Activated CD4-positive, CD25-positive, alpha-beta regulatory T cell treated with anti-CD3 and anti-CD28 coated beads, Interleukin-2, amount 50 U/mL, for 16 hours (primary cell): ENCODE data around the gene ERBIN.
"Not testable (repeated sequence)": the region's sequence is repeated elsewhere in the genome, so short reads cannot be mapped to it uniquely, and the experiment has no call there.

Source experiments
- DNase-seq: peaks from one replicate; pipeline ENCODE4 v3.0.0-alpha.2; 2020; ENCODE audit warnings: low read depth, low spot score

ERBIN gene, protein sequence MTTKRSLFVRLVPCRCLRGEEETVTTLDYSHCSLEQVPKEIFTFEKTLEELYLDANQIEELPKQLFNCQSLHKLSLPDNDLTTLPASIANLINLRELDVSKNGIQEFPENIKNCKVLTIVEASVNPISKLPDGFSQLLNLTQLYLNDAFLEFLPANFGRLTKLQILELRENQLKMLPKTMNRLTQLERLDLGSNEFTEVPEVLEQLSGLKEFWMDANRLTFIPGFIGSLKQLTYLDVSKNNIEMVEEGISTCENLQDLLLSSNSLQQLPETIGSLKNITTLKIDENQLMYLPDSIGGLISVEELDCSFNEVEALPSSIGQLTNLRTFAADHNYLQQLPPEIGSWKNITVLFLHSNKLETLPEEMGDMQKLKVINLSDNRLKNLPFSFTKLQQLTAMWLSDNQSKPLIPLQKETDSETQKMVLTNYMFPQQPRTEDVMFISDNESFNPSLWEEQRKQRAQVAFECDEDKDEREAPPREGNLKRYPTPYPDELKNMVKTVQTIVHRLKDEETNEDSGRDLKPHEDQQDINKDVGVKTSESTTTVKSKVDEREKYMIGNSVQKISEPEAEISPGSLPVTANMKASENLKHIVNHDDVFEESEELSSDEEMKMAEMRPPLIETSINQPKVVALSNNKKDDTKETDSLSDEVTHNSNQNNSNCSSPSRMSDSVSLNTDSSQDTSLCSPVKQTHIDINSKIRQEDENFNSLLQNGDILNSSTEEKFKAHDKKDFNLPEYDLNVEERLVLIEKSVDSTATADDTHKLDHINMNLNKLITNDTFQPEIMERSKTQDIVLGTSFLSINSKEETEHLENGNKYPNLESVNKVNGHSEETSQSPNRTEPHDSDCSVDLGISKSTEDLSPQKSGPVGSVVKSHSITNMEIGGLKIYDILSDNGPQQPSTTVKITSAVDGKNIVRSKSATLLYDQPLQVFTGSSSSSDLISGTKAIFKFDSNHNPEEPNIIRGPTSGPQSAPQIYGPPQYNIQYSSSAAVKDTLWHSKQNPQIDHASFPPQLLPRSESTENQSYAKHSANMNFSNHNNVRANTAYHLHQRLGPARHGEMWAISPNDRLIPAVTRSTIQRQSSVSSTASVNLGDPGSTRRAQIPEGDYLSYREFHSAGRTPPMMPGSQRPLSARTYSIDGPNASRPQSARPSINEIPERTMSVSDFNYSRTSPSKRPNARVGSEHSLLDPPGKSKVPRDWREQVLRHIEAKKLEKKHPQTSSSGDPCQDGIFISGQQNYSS (N-terminal part only)

DNA sequence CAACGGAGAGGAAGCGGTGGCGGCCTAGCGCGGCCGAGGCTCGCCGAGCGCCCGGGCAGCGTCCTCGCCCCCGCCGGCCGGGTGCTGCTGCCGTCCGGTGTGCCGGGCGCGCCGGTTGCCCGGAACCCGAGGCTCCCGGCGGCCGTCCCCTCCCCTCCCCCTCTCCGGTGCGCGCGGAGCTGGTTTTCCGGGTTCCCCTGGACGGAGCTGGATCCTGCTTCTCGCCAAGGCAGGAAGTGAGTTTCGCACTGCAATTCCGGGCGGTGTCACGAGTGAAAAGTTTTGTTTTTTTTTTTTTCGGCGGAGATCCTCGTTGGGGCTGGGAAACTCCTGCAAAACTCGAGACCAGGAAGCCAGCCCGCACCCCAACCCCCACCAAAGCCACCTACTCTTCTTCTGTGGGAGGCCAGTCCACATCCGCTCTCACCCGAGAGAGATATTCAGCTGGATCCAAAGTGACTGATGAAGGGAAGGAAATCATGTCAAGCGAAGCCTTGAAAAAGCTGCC lies at the start of gene ERBIN:
Gene ERBIN, plus strand, starts transcription at position 300 of the 508 bp plus-strand sequence. CDS start 66,144 bp downstream, outside the sequence.
- peak; percentile 32 for DNase-seq

- DNase-seq, result no peak
Observed at GRCh38 chr5:65876970-65877369, 49.4 kb upstream of the ERBIN start.

- not testable (repeated sequence) for DNase-seq
Observed at GRCh38 chr5:65879668-65880256, 46.6 kb upstream of the ERBIN start.

- no peak for DNase-seq
Observed at GRCh38 chr5:65880496-65881072, 45.8 kb upstream of the ERBIN start.

GRCh38 chr5:65882278-65882677 lies 44.1 kb upstream of the ERBIN start:
- no peak for DNase-seq

GRCh38 chr5:65883461-65883860 lies 42.9 kb upstream of the ERBIN start:
- DNase-seq, result no peak

- DNase-seq, result no peak
Observed at GRCh38 chr5:65886387-65886786, 40.0 kb upstream of the ERBIN start.

DNA sequence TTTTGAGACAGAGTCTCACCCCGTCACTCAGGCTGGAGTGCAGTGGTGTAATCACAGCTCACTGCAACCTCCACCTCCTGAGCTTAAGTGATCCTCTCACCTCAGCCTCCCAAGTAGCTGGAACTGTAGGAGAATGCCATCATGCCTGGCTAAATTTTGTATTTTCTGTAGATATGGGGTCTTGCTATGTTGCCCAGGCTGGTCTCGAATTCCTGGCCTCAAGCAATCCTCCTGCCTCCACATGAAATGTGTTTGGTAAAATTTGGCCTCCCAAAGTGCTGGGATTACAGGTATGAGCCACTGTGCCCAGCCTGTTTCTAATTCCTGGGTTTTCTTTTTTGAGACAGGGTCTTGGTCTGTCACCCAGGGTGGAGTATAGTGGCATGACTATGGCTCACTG lies 34.4 kb upstream of the ERBIN start:
- not testable (repeated sequence) for DNase-seq

DNA sequence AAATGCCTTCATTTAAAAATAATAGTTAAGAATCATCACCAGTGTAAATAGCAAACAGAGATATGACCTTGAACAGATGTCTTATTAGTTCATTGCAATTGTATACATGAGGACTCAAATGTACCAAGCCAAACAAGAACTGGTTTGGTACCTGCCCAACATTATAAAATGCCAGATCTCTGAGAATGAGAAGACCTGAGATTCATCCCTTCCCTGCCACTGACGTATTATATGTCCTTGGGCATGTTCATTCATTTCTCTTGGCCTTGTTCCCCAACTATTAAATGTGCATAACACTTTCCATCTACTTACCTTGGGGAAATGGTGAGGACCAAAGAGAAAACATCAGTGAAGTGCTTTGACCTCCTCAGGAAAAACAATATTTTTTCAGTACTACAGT lies 33.6 kb upstream of the ERBIN start:
- DNase-seq, result no peak

DNA sequence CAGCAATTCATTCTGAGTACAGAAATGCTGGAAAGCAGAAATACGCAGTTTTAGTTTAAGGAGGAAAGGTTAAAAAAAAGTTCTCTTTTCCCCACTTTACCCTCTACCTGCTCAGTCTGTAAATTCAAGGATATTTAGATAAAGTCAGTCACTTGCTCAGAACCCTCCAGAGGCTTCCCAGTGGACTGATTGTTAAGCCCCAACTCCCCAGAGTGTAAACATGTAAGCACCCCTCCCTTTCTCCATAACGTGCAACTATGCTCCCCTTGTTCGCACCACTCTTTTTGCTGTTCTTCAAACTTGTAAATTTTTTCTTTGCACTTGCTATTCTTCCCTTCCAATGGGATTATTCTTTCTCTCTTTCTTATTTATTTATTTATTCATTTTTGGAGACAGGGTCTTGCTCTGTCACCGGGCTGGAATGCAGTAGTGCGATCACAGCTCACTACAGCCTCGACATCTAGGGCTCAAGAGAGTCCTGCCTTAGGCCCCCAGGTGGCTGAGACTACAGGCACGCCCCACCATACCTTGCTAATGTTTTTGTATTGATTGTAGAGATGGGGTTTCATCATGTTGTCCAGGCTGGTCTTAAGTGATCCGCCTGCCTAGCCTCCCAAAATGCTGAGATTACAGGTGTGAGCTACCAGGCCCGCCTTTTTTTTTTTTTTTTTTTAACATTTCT lies 32.5 kb upstream of the ERBIN start:
- DNase-seq, result no peak

DNA sequence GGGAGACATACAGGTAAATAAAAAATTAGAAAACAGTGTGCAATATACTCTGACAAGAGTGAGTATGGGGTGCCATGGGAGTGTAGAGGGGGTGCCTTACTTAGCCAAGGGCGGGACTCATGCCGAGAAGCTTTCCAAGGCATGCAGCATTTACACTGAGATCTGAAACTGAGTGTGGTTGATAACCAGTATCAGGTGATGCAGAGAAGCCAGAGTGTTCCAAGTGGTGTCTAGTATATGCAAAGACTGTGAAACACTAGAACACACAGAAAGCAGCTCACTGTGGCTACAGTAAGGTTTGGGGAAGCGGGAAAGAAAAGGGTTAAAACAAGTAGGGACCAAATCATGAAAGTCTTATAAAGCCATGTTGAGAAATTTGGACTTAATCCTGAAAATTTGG lies 30.5 kb upstream of the ERBIN start:
- DNase-seq, result no peak

- DNase-seq, result no peak
Observed at GRCh38 chr5:65900746-65901145, 25.6 kb upstream of the ERBIN start.

DNA sequence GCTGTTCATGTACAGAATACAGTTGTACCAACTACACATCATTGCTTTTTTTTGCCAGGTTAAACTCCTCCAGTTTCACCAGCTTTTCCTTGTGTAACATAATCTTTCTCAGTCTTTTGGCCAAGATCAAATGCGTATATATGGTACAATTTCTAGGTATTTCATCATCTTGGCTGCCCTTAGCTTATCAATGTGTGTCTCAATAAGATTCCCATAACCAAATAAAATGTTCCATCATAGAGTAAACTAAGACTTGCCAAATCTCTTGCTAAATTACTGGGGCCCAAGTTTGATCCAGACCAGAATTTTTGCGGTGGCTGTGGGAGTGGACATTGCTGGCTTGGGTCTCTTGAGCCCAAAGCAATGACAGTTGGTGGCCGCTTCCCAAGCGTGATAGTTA lies 24.3 kb upstream of the ERBIN start:
- DNase-seq, result no peak

GRCh38 chr5:65903581-65903980 lies 22.8 kb upstream of the ERBIN start:
- DNase-seq, result no peak

GRCh38 chr5:65906256-65906655 lies 20.1 kb upstream of the ERBIN start:
- no peak for DNase-seq

GRCh38 chr5:65907135-65907534 lies 19.2 kb upstream of the ERBIN start:
- no peak for DNase-seq

GRCh38 chr5:65910711-65911110 lies 15.7 kb upstream of the ERBIN start:
- no peak for DNase-seq

- no peak for DNase-seq
Observed at GRCh38 chr5:65912311-65912710, 14.1 kb upstream of the ERBIN start.

- DNase-seq, result no peak
Observed at GRCh38 chr5:65913519-65913918, 12.9 kb upstream of the ERBIN start.

DNA sequence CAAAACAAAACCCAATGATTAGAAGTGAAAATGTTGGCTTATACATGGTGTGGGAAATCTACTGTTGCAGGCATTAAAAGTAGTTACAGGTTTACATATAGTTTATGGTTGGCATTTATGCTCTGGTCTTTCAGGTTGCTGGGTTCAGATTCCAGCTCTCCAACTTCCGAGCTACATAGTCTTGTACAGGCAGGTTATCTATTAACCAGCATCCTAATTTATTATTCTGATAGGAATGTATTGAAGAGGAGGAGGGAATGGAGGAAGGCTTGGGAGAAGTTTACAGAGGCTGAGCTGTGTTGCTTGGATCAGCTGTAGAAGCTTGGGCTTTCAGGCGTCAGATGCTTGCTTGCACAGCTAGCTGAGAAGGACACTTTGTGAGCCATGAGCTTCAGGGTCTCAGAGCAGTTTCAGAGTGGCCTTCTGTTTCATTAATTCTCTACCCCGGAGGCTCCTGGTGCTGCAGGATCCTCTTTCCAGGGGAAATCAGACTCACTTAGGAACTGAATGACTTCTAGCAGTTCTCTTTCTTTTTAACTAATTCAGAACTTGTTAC lies 11.7 kb upstream of the ERBIN start:
- DNase-seq, result no peak
